Measurements from ENCODE around the gene WIPF2. TPM values are rescaled to one million over a fixed set of nuclear protein-coding genes. Genes with fewer than 3 reads are reported as not detected.

The WIPF2 gene
- total RNA-seq, 1 experiment from 2014 or later, result 6.0 TPM

DNA sequence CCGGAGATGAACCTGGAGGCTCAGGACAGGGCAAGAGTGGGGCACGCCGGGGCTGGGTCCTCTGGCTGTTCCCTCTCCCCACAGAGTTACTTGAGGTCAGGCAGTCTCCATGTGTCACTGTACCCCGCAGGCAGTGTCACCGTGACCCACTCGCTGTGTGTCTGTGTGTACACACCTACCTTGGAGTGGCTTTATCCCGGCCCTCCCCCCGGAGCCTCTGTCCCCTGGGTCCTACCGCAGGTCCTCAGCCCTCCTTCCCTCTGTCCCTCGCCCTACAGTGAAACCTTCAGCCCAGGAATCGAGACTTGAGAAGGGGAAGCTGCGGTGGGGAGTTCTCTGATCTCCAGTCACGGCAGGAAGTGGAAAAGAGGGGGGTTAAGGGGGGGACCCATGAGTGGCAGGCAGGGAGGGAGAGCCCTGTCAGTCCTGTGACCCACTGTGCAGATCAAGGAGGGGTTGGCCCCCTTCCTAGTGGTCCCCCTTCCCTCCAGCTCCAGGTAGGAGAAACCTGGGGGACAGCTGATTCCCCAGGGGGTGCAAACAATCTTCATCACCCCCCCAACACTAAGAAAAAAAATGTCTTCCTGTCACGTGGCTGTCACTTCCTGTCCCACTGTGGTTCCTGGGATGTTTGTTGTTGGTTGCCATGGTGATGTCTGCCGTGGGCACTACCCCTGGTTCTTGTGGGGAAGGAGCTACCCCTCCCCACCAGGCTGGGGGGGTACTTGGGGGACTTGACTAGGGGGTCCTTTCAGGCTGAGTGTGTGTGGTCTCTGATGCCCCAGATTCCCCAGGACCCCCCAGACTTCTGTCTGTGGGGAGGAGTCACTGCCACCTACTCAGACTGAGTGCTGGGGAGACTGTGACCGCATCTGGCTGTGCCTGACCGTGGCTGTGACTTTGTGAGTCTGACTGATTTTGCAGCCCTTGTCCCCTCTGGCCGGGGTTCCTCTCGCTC lies 103.5 kb downstream of the WIPF2 start:
- BruUV-seq (replicated peaks), result no TSS peak
- ChIA-PET POLR2A (ENCODE audit: unreplicated experiment) (no interaction called here), CTCF (no interaction called here)
- Histone ChIP-seq H3K9me2 (replicated peaks; ENCODE audit: low read length) (no peaks in the 10 kb centered on the region), H3K27ac (ENCODE audit: low read length) (peak overlapping the region; percentile 84), H3K27me3 (ENCODE audit: low read length) (no peaks in the 10 kb centered on the region), H4K20me1 (ENCODE audit: low read length) (peaks cover 10% of the 10 kb centered on the region; the same call in 1 of the 2 replicates), H3F3A (ENCODE audit: low read length, unreplicated experiment) (no peaks in the 10 kb centered on the region), H3K9me3 (ENCODE audit: low read length) (no peaks in the 10 kb centered on the region), H3K36me3 (ENCODE audit: low read depth, low read length) (no peaks in the 10 kb centered on the region), H3K79me2 (ENCODE audit: low read length) (peaks cover 96% of the 10 kb centered on the region), H3K4me1 (ENCODE audit: insufficient read depth, low read length) (peaks cover 43% of the 10 kb centered on the region), H3K4me3 (ENCODE audit: low read length) (peak overlapping the region; percentile 53), H2AFZ (ENCODE audit: low read length) (peak overlapping the region; percentile 46; the same call in 1 of the 2 replicates), H3K9ac (ENCODE audit: low read length) (peak overlapping the region; percentile 62), H3K4me2 (ENCODE audit: low read length) (peak overlapping the region; percentile 77)
- TF ChIP-seq EZH2 (IDR thresholded peaks at IDR 0.05; ENCODE audit: low read length, unreplicated experiment), result no peak
- TF ChIP-seq, protein P1, sequence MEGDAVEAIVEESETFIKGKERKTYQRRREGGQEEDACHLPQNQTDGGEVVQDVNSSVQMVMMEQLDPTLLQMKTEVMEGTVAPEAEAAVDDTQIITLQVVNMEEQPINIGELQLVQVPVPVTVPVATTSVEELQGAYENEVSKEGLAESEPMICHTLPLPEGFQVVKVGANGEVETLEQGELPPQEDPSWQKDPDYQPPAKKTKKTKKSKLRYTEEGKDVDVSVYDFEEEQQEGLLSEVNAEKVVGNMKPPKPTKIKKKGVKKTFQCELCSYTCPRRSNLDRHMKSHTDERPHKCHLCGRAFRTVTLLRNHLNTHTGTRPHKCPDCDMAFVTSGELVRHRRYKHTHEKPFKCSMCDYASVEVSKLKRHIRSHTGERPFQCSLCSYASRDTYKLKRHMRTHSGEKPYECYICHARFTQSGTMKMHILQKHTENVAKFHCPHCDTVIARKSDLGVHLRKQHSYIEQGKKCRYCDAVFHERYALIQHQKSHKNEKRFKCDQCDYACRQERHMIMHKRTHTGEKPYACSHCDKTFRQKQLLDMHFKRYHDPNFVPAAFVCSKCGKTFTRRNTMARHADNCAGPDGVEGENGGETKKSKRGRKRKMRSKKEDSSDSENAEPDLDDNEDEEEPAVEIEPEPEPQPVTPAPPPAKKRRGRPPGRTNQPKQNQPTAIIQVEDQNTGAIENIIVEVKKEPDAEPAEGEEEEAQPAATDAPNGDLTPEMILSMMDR (conservative IDR thresholded peaks at IDR 0.05; ENCODE audit: low read depth, low read length), result no peak
- no peak for TF ChIP-seq EZH2phosphoT487 (IDR thresholded peaks at IDR 0.05; ENCODE audit: borderline replicate concordance, low read length)
- DNase-seq (peak; percentile 62), ATAC-seq (peak; percentile 16)
- intact Hi-C loops (cut with micrococcal nuclease), result no loop called here

GRCh38 chr17:40323391-40324381 lies 104.6 kb downstream of the WIPF2 start:
- Histone ChIP-seq H3K9me3 (ENCODE audit: low read length) (no peaks in the 10 kb centered on the region), H3K79me2 (ENCODE audit: low read length) (peaks cover 98% of the 10 kb centered on the region), H3K27me3 (ENCODE audit: low read length) (no peaks in the 10 kb centered on the region), H3K4me1 (ENCODE audit: insufficient read depth, low read length) (peaks cover 42% of the 10 kb centered on the region), H3K4me2 (ENCODE audit: low read length) (peak overlapping the region; percentile 77), H3K36me3 (ENCODE audit: low read depth, low read length) (no peaks in the 10 kb centered on the region), H4K20me1 (ENCODE audit: low read length) (peaks cover 8% of the 10 kb centered on the region; the same call in 1 of the 2 replicates), H3K9ac (ENCODE audit: low read length) (peak overlapping the region; percentile 62), H3K4me3 (ENCODE audit: low read length) (peak overlapping the region; percentile 2; the same call in 1 of the 2 replicates), H3F3A (ENCODE audit: low read length, unreplicated experiment) (no peaks in the 10 kb centered on the region), H3K9me2 (replicated peaks; ENCODE audit: low read length) (no peaks in the 10 kb centered on the region), H2AFZ (ENCODE audit: low read length) (no peak overlapping the region), H3K27ac (ENCODE audit: low read length) (peak overlapping the region; percentile 84)
- DNase-seq (peak; percentile 35), ATAC-seq (peak; percentile 15)
- ChIA-PET CTCF (no interaction called here), POLR2A (ENCODE audit: unreplicated experiment) (no interaction called here)
- BruUV-seq (replicated peaks), result no TSS peak
- intact Hi-C loops (cut with micrococcal nuclease), result no loop called here
- TF ChIP-seq EZH2phosphoT487 (IDR thresholded peaks at IDR 0.05; ENCODE audit: borderline replicate concordance, low read length) (no peak), EZH2 (IDR thresholded peaks at IDR 0.05; ENCODE audit: low read length, unreplicated experiment) (no peak)
- TF ChIP-seq, protein P1 (conservative IDR thresholded peaks at IDR 0.05; ENCODE audit: low read depth, low read length), result no peak
